CD14-positive monocyte (primary cell): ENCODE results near the gene MIB1. TPM values are rescaled to one million over a fixed set of nuclear protein-coding genes. Genes with fewer than 3 reads are reported as not detected.
A peak's percentile ranks its signal among the peaks of the same experiment; 100 is the strongest.

Source experiments
- DNase-seq, 3 donors: peaks; one replicate each; pipeline ENCODE4 v3.0.0-alpha.2; 2011 to 2022
- H2AFZ ChIP-seq: 2 replicates; pipeline ENCODE4 v1.6.0; 2012; ENCODE audit warnings: mild to moderate bottlenecking, low read depth, low read length, inconsistent platforms; ENCODE audit not compliant: insufficient read depth, poor library complexity, severe bottlenecking
- H3K27ac ChIP-seq, 2 donors: 1 replicate in 1 of 2; 2 replicates in 1 of 2; pipeline ENCODE4 v1.5.1; 2012 to 2013; ENCODE audit warnings: low read length in 2 of 2, control low read depth in 1 of 2, inconsistent platforms in 1 of 2, low read depth in 1 of 2, mild to moderate bottlenecking in 1 of 2
- H3K27me3 ChIP-seq, 2 donors: one replicate each; pipeline versions ENCODE4 v1.6.0 to v1.6.1; 2011 to 2013; ENCODE audit warnings: low read length in 2 of 2; ENCODE audit not compliant: control insufficient read depth in 2 of 2, insufficient read depth in 2 of 2
- H3K36me3 ChIP-seq, 2 donors: replicated peaks in 1 of 2; 1 replicate in 1 of 2; 2 replicates in 1 of 2; pipeline versions ENCODE4 v1.5.1 to v1.6.1; 2012 to 2013; ENCODE audit warnings: low read length in 2 of 2, control low read depth in 1 of 2, inconsistent platforms in 1 of 2, mild to moderate bottlenecking in 1 of 2; ENCODE audit not compliant: insufficient read depth in 2 of 2, control insufficient read depth in 1 of 2
- H3K4me1 ChIP-seq, 2 donors: 1 replicate in 1 of 2; 2 replicates in 1 of 2; pipeline versions ENCODE4 v1.5.1 to v1.6.1; 2012 to 2013; ENCODE audit warnings: low read length in 2 of 2, control low read depth in 1 of 2, inconsistent platforms in 1 of 2, mild to moderate bottlenecking in 1 of 2, moderate library complexity in 1 of 2; ENCODE audit not compliant: insufficient read depth in 2 of 2, control insufficient read depth in 1 of 2
- H3K4me2 ChIP-seq: replicated peaks from 2 replicates; pipeline ENCODE3; 2012; ENCODE audit warnings: low read length, moderate library complexity, mild to moderate bottlenecking; ENCODE audit not compliant: poor library complexity, severe bottlenecking; ENCODE audit errors: extremely low read depth
- H3K4me3 ChIP-seq, 3 experiments: fragments of 200-600 bp in 1 of 3; sonication (generic) in 1 of 3; replicated peaks in 1 of 3; 1 replicate in 2 of 3; 2 replicates in 1 of 3; pipeline ENCODE4 v1.5.1; 2011 to 2013; ENCODE audit warnings: low read length in 3 of 3, mild to moderate bottlenecking in 3 of 3, control low read depth in 2 of 3, low read depth in 2 of 3, inconsistent platforms in 1 of 3, moderate library complexity in 1 of 3
- H3K79me2 ChIP-seq: 2 replicates; pipeline ENCODE4 v1.6.0; 2012; ENCODE audit warnings: mild to moderate bottlenecking, control low read depth, inconsistent platforms, low read length, moderate library complexity; ENCODE audit not compliant: insufficient read depth
- H3K9ac ChIP-seq: 2 replicates; pipeline ENCODE4 v1.6.0; 2017; ENCODE audit warnings: low read length, mild to moderate bottlenecking; ENCODE audit not compliant: insufficient read depth, poor library complexity, severe bottlenecking
- H3K9me3 ChIP-seq, 2 donors: replicated peaks in 1 of 2; 1 replicate in 1 of 2; 2 replicates in 1 of 2; pipeline versions ENCODE4 v1.5.1 to v1.6.1; 2012 to 2013; ENCODE audit warnings: low read length in 2 of 2, control low read depth in 1 of 2; ENCODE audit not compliant: control insufficient read depth in 1 of 2, insufficient read depth in 1 of 2
- H4K20me1 ChIP-seq: 2 replicates; pipeline ENCODE4 v1.6.0; 2012; ENCODE audit warnings: mild to moderate bottlenecking, low read length, control low read depth, moderate library complexity; ENCODE audit not compliant: insufficient read depth
- H3K27ac Mint-ChIP-seq, 7 donors: one replicate each; pipeline ENCODE4 v1.8.0; 2020; ENCODE audit warnings: mild to moderate bottlenecking in 7 of 7, mixed read lengths in 7 of 7, moderate library complexity in 6 of 7, inconsistent platforms in 2 of 7
- H3K27me3 Mint-ChIP-seq, 3 donors: one replicate each; pipeline ENCODE4 v1.8.0; 2021 to 2022; ENCODE audit warnings: low read depth in 3 of 3, mild to moderate bottlenecking in 3 of 3, mixed read lengths in 3 of 3, moderate library complexity in 3 of 3, inconsistent platforms in 1 of 3
- H3K36me3 Mint-ChIP-seq, 2 donors: one replicate each; pipeline ENCODE4 v1.8.0; 2020; ENCODE audit warnings: mixed read lengths in 2 of 2, inconsistent platforms in 1 of 2, mild to moderate bottlenecking in 1 of 2
- H3K4me1 Mint-ChIP-seq: one replicate; pipeline ENCODE4 v1.8.0; 2020; ENCODE audit warnings: mild to moderate bottlenecking, mixed read lengths
- H3K4me3 Mint-ChIP-seq, 2 donors: one replicate each; pipeline ENCODE4 v1.8.0; 2020; ENCODE audit warnings: mild to moderate bottlenecking in 2 of 2, mixed read lengths in 2 of 2, moderate library complexity in 1 of 2
- H3K9me3 Mint-ChIP-seq, 7 donors: one replicate each; pipeline ENCODE4 v1.8.0; 2020 to 2022; ENCODE audit warnings: mixed read lengths in 7 of 7, mild to moderate bottlenecking in 6 of 7, moderate library complexity in 6 of 7, inconsistent platforms in 2 of 7
- WGBS: methylation state at CpG from one replicate; pipeline ENCODE4 v1.1.5; 2013; ENCODE audit warnings: missing lambda C conversion rate; ENCODE audit not compliant: insufficient coverage; 5-methylcytosine and 5-hydroxymethylcytosine counted together
- intact Hi-C, 2 donors: fragments of 100-400 bp; cut with micrococcal nuclease; formaldehyde crosslinking; loops; one replicate each; pipeline versions ENCODE4 v1.15.0 to v1.15.1; 2023
- polyA plus RNA-seq, 3 donors: library from polyadenylated mRNA; depleted of rRNA in 1 of 3; unstranded in 2 of 3; stranded (reverse) in 1 of 3; fragments of 300-500 nt in 2 of 3; fragments of >200 nt in 1 of 3; fragmentation: Illumina TruSeq in 2 of 3; gene quantifications; 1 replicate in 2 of 3; 2 replicates in 1 of 3; pipeline ENCODE4 v1.2.3, GENCODE V29; 2012 to 2021
- TF ChIP-seq, protein P1 (sequence below): fragments of 200-600 bp; IDR thresholded peaks from one replicate; pipeline ENCODE4 v1.8.0; 2022; ENCODE audit warnings: antibody characterized with exemption, mild to moderate bottlenecking

MIB1 gene
- polyA plus RNA-seq, 3 donors = 5.7 to 8.5 (median 7.8) TPM

DNA sequence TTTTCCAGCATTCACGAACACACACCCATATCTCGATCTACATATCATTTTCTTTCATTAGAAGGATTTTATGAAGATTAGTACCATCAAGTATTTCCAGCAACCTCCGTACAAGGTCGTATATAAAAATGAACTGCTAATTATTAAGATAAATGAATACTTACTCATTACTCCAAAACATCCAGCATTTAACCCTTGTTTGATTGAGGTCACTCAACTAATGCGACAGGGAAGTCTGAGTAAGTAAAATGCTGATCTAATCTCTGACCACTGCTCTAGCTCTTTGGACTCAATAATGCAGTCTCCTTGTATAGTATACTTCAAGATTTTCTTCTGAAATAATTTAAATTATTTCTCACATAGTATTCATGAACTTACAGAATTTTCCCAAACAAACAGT, 38.0 kb upstream of the MIB1 start:
- TF ChIP-seq, protein P1, sequence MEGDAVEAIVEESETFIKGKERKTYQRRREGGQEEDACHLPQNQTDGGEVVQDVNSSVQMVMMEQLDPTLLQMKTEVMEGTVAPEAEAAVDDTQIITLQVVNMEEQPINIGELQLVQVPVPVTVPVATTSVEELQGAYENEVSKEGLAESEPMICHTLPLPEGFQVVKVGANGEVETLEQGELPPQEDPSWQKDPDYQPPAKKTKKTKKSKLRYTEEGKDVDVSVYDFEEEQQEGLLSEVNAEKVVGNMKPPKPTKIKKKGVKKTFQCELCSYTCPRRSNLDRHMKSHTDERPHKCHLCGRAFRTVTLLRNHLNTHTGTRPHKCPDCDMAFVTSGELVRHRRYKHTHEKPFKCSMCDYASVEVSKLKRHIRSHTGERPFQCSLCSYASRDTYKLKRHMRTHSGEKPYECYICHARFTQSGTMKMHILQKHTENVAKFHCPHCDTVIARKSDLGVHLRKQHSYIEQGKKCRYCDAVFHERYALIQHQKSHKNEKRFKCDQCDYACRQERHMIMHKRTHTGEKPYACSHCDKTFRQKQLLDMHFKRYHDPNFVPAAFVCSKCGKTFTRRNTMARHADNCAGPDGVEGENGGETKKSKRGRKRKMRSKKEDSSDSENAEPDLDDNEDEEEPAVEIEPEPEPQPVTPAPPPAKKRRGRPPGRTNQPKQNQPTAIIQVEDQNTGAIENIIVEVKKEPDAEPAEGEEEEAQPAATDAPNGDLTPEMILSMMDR = no peak
- Histone ChIP-seq H3K36me3 (peaks cover 7 to 24% of the 10 kb centered on the region in 2 donors), H3K4me1 (peaks cover 29 to 44% of the 10 kb centered on the region in 2 donors), H3K9me3 (no peaks in the 10 kb centered on the region), H4K20me1 (no peaks in the 10 kb centered on the region), H3K27me3 (no peaks in the 10 kb centered on the region), H2AFZ (no peak overlapping the region), H3K4me2 (peak overlapping the region; percentile 83), H3K4me3 (peak overlapping the region in 1 of 3 experiments; percentile 96), H3K79me2 (peaks cover 43% of the 10 kb centered on the region), H3K9ac (no peak overlapping the region), H3K27ac (peak overlapping the region in 1 of 2 donors; percentile 92)
- H3K9me3 Mint-ChIP-seq = no peaks in the 10 kb centered on the region
- intact Hi-C loops = loop anchor here (2.0 to 5.0 kb wide), 3 partner anchors 38 to 100 kb away; partner anchors contain the start of genes ESCO1 (in 1 of the 2), MIB1 (in 1 of the 2) and SNRPD1 (in 1 of the 2)
- H3K4me1 Mint-ChIP-seq = peaks cover 41% of the 10 kb centered on the region
- H3K4me3 Mint-ChIP-seq = peak overlapping the region; percentile 96 to 98
- WGBS = no CpG with 5 or more reads among the region's 5 CpGs
- DNase-seq = no peak
- H3K27me3 Mint-ChIP-seq = peaks cover 0 to 3% (median 2%) of the 10 kb centered on the region in 3 donors
- H3K27ac Mint-ChIP-seq = peak overlapping the region in 2 of 7 donors; percentile 54 to 95
- peaks cover 25 to 29% of the 10 kb centered on the region in 2 donors for H3K36me3 Mint-ChIP-seq

DNA sequence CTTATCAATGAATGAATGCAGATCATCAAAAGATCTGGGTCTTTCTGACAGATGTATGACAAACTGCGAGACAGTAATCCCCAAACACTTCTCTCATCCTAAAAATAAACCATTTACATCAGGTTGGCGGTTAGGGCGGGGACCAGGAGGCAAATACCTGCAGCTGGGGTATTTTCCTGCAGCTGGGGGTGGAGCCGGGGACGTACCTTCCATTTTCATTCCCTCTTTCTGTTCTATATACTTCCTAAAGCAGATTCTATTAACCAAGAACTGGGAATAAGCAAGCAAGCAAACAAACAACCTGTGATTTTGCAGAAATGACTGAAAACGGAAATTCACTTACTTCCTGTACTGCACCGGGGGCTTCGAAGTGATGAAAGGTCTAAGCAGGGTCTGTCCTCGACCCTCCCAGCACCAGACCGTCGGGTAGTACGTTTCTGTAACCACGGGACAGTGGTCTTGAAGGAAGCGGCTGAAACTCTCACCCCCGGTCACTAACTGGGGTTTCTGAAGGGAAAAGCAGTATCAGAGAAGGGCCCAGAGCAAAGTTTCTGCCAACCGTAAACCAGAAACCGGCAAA, 37.3 kb upstream of the MIB1 start:
- Histone ChIP-seq H4K20me1 (no peaks in the 10 kb centered on the region), H3K9ac (peak overlapping the region; percentile 89), H3K4me3 (peak overlapping the region; percentile 61 to 96 (median 88)), H3K27me3 (no peaks in the 10 kb centered on the region), H3K36me3 (peaks cover 7 to 16% of the 10 kb centered on the region in 2 donors), H3K9me3 (no peaks in the 10 kb centered on the region), H3K4me1 (peaks cover 29 to 44% of the 10 kb centered on the region in 2 donors), H3K4me2 (peak overlapping the region; percentile 83), H3K27ac (peak overlapping the region; percentile 88 to 92), H2AFZ (peak overlapping the region; percentile 90), H3K79me2 (peaks cover 36% of the 10 kb centered on the region)
- Mint-ChIP-seq H3K27ac (peak overlapping the region; percentile 90 to 97 (median 95)), H3K9me3 (no peaks in the 10 kb centered on the region), H3K36me3 (peaks cover 21 to 22% of the 10 kb centered on the region in 2 donors), H3K27me3 (peaks cover 0 to 3% (median 2%) of the 10 kb centered on the region in 3 donors), H3K4me1 (peaks cover 41% of the 10 kb centered on the region), H3K4me3 (peak overlapping the region; percentile 96 to 98)
- 0% methylated on average over 7 of the region's 17 CpGs for WGBS
- peak in 1 of 3 donors; percentile 42 for DNase-seq
- intact Hi-C loops = loop anchor here (2.0 to 5.0 kb wide), 3 partner anchors 37 to 101 kb away; partner anchors contain the start of genes ESCO1 (in 1 of the 2), MIB1 (in 1 of the 2) and SNRPD1 (in 1 of the 2)
- TF ChIP-seq, protein P1 = no peak
